Left lung (tissue), 10 donors: ENCODE data around the gene HLA-DMA. TPM values are rescaled to one million over a fixed set of nuclear protein-coding genes. Genes with fewer than 3 reads are reported as not detected.

Source experiments
- ATAC-seq: fragments of 200-7000 bp; cut with Tn5 transposase; one replicate; pipeline ENCODE4 v1.9.1; 2020; ENCODE audit warnings: moderate library complexity
- DNase-seq, 4 donors: peaks; one replicate each; pipeline ENCODE4 v3.0.0-alpha.2; 2013 to 2020
- H3K27ac ChIP-seq, 2 donors: fragments of 200-600 bp; sonication (generic) in 1 of 2; one replicate each; pipeline versions ENCODE4 v1.5.0 to v1.8.0; 2020 to 2021
- H3K27me3 ChIP-seq, 2 donors: fragments of 200-600 bp; sonication (generic) in 1 of 2; one replicate each; pipeline versions ENCODE4 v1.5.0 to v1.8.0; 2020 to 2021
- H3K36me3 ChIP-seq, 2 donors: fragments of 200-600 bp; sonication (generic) in 1 of 2; one replicate each; pipeline versions ENCODE4 v1.5.0 to v1.8.0; 2020 to 2021
- H3K4me1 ChIP-seq, 2 donors: fragments of 200-600 bp; one replicate each; pipeline ENCODE4 v1.8.0; 2021
- H3K4me3 ChIP-seq, 2 donors: fragments of 200-600 bp; sonication (generic) in 1 of 2; one replicate each; pipeline versions ENCODE4 v1.5.0 to v1.8.0; 2020 to 2021; ENCODE audit warnings: mild to moderate bottlenecking in 1 of 2
- H3K9me3 ChIP-seq, 2 donors: fragments of 200-600 bp; sonication (generic) in 1 of 2; one replicate each; pipeline versions ENCODE4 v1.5.0 to v1.8.0; 2020 to 2021
- CTCF ChIP-seq, 2 donors: fragments of 200-600 bp; sonication (generic) in 1 of 2; IDR thresholded peaks; one replicate each; pipeline versions ENCODE4 v1.5.0 to v1.8.0; 2021; ENCODE audit warnings: antibody characterized with exemption in 2 of 2
- intact Hi-C, 2 donors: fragments of 100-400 bp; cut with DNase I; formaldehyde crosslinking; loops; one replicate each; pipeline versions ENCODE4 v1.11.2 to v1.14.2; 2022
- polyA plus RNA-seq, 6 donors: library from polyadenylated mRNA; unstranded; fragments of 120-200 nt; gene quantifications; one replicate each; pipeline ENCODE4 v1.2.1, GENCODE V29; 2013; ENCODE audit not compliant: insufficient read length in 6 of 6
- total RNA-seq, 2 donors: library from RNA; stranded (reverse); fragmentation: NEBNext Ultra II Directional; extraction: Animal tissue kit (Norgen Biotek cat#: 25700); gene quantifications; one replicate each; pipeline ENCODE4 v1.2.1, GENCODE V29; 2021
- donor health status: DM: no; HTN: yes; CAD: no.
- donor health status: DM: no; HTN: no; CAD: no.

HLA-DMA gene
- total and polyA plus RNA-seq, 8 donors: 9.4 to 159 (median 22.0) TPM

GRCh38 chr6:32950010-32950409 is 2.9 kb downstream of the HLA-DMA start:
- ATAC-seq (no peak), DNase-seq (no peak)
- Histone ChIP-seq H3K27me3 (no peaks in the 10 kb centered on the region), H3K27ac (no peak overlapping the region), H3K36me3 (no peaks in the 10 kb centered on the region), H3K9me3 (no peaks in the 10 kb centered on the region), H3K4me3 (no peak overlapping the region), H3K4me1 (peaks cover 0 to 66% of the 10 kb centered on the region in 2 donors)
- no peak for TF ChIP-seq CTCF (IDR thresholded peaks at IDR 0.05)
- intact Hi-C loops: no loop called here

GRCh38 chr6:32949113-32949512 is 3.8 kb downstream of the HLA-DMA start:
- no peak overlapping the region for H3K4me3 ChIP-seq
- ATAC-seq: no peak
- no peaks in the 10 kb centered on the region for H3K36me3 ChIP-seq
- TF ChIP-seq CTCF (IDR thresholded peaks at IDR 0.05): no peak
- H3K9me3 ChIP-seq: no peaks in the 10 kb centered on the region
- no peak overlapping the region for H3K27ac ChIP-seq
- peaks cover 0 to 75% of the 10 kb centered on the region in 2 donors for H3K4me1 ChIP-seq
- H3K27me3 ChIP-seq: no peaks in the 10 kb centered on the region
- no peak for DNase-seq
- intact Hi-C loops: no loop called here

GRCh38 chr6:32947552-32948465 is 5.1 kb downstream of the HLA-DMA start:
- Histone ChIP-seq H3K4me1 (peaks cover 0 to 75% of the 10 kb centered on the region in 2 donors), H3K4me3 (no peak overlapping the region), H3K27me3 (no peaks in the 10 kb centered on the region), H3K9me3 (no peaks in the 10 kb centered on the region), H3K27ac (no peak overlapping the region), H3K36me3 (no peaks in the 10 kb centered on the region)
- ATAC-seq (peak; percentile 56), DNase-seq (peak in 1 of 4 donors; percentile 39)
- intact Hi-C loops: no loop called here
- TF ChIP-seq CTCF (IDR thresholded peaks at IDR 0.05): peak in 1 of 2 donors; percentile 28

GRCh38 chr6:32946893-32947292 is 6.0 kb downstream of the HLA-DMA start:
- Histone ChIP-seq H3K4me3 (no peak overlapping the region), H3K36me3 (no peaks in the 10 kb centered on the region), H3K4me1 (peaks cover 5 to 75% of the 10 kb centered on the region in 2 donors), H3K27me3 (no peaks in the 10 kb centered on the region), H3K9me3 (no peaks in the 10 kb centered on the region), H3K27ac (no peak overlapping the region)
- no peak for ATAC-seq
- intact Hi-C loops: no loop called here
- DNase-seq: no peak
- TF ChIP-seq CTCF (IDR thresholded peaks at IDR 0.05): no peak

- Histone ChIP-seq H3K9me3 (no peaks in the 10 kb centered on the region), H3K36me3 (no peaks in the 10 kb centered on the region), H3K27ac (no peak overlapping the region), H3K27me3 (no peaks in the 10 kb centered on the region), H3K4me3 (no peak overlapping the region), H3K4me1 (peaks cover 9 to 75% of the 10 kb centered on the region in 2 donors)
- intact Hi-C loops: no loop called here
- TF ChIP-seq CTCF (IDR thresholded peaks at IDR 0.05): no peak
- no peak for DNase-seq
- no peak for ATAC-seq
Measured at GRCh38 chr6:32945953-32946352, 6.9 kb downstream of the HLA-DMA start.
